Activated T-helper 2 cell treated with anti-CD3 and anti-CD28 coated beads, Interferon-gamma antibody, Interleukin-2, Interleukin-4, amounts not matched to agents 10 μg/mL and 5 μg/mL and 100 μg/mL, durations not matched to agents 14 hours and 24 hours and 36 hours (primary cell): ENCODE results near the gene GASK1B. TPM values are rescaled to one million over a fixed set of nuclear protein-coding genes. Genes with fewer than 3 reads are reported as not detected.

Experiments
- DNase-seq: peaks from one replicate; pipeline ENCODE4 v3.0.0; 2021; ENCODE audit warnings: low spot score
- H3K27ac Mint-ChIP-seq: one replicate; pipeline ENCODE4 v1.8.0; 2021; ENCODE audit warnings: mixed read lengths
- H3K27me3 Mint-ChIP-seq: one replicate; pipeline ENCODE4 v1.8.0; 2021; ENCODE audit warnings: low read depth, mixed read lengths
- H3K36me3 Mint-ChIP-seq: one replicate; pipeline ENCODE4 v1.8.0; 2021; ENCODE audit warnings: low read depth, mixed read lengths
- H3K4me1 Mint-ChIP-seq: one replicate; pipeline ENCODE4 v1.8.0; 2021; ENCODE audit warnings: low read depth, mixed read lengths
- H3K4me3 Mint-ChIP-seq: one replicate; pipeline ENCODE4 v1.8.0; 2021; ENCODE audit warnings: low read depth, mild to moderate bottlenecking, moderate library complexity, mixed read lengths
- H3K9me3 Mint-ChIP-seq: one replicate; pipeline ENCODE4 v1.8.0; 2021; ENCODE audit warnings: mixed read lengths
- intact Hi-C: fragments of 100-400 bp; cut with micrococcal nuclease; formaldehyde crosslinking; loops from one replicate; pipeline ENCODE4 v1.15.1; 2023
- total RNA-seq: library from RNA; stranded (reverse); gene quantifications from 2 replicates; pipeline ENCODE4 v1.2.3, GENCODE V29; 2022

The GASK1B gene
- total RNA-seq, 1 donor from 2014 or later, result not detected

DNA sequence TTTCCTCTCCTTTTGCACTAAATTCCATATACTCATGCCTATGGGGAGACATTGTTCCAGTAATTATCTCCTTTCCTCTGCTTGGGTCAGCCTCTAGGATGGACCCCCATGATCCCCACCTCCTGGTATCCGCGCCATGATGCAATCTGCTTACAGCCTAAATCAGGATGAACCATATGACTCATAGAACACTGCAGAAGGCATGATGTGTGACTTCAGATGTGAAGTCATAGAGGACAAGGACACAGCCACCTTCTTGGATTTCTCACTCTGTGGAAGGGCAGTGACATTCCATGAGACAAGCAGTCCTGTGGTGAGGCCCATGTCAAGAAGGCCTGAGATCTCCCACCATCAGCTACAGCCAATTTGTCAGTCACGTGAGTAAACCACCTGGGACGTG lies 28.5 kb upstream of the GASK1B start:
- intact Hi-C loops, result no loop called here
- no peak overlapping the region for H3K4me3 Mint-ChIP-seq
- DNase-seq, result no peak
- no peaks in the 10 kb centered on the region for H3K9me3 Mint-ChIP-seq
- H3K27ac Mint-ChIP-seq, result no peak overlapping the region
- no peaks in the 10 kb centered on the region for H3K4me1 Mint-ChIP-seq
- no peaks in the 10 kb centered on the region for H3K36me3 Mint-ChIP-seq
- peaks cover 3% of the 10 kb centered on the region for H3K27me3 Mint-ChIP-seq

- no peaks in the 10 kb centered on the region for H3K9me3 Mint-ChIP-seq
- H3K27ac Mint-ChIP-seq, result no peak overlapping the region
- H3K4me1 Mint-ChIP-seq, result no peaks in the 10 kb centered on the region
- no peaks in the 10 kb centered on the region for H3K36me3 Mint-ChIP-seq
- intact Hi-C loops, result no loop called here
- no peak overlapping the region for H3K4me3 Mint-ChIP-seq
- peaks cover 3% of the 10 kb centered on the region for H3K27me3 Mint-ChIP-seq
- no peak for DNase-seq
These were observed 27.4 kb upstream of the GASK1B start for GRCh38 chr4:158200214-158200613.

DNA sequence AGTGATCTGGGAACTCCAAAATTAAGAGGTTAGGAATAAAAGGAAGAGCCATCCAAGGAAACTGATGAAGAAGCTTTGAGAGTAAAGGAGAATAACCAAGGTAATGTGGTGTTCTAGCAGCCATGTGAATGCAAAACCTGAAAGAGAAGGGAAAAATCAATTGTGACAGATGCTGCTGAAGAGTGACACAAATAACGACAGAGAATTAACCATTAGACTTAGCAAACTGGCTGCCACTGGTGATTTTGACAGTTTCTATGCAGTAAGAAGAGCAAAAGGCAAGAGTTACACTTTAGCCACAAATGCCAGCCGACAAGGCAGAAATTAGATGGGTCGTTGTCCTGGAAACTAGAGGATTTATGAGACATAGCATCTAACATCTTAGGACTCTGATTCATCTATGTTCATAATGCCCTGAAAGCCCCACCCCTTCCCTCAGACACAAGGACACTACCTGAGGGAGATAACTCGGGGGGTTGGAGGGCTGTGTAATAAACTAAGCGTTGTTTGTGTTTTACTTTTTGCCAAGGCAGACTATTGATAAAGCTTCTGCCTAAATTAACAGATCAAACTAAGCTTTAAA lies 24.5 kb upstream of the GASK1B start:
- Mint-ChIP-seq H3K4me3 (no peak overlapping the region), H3K27ac (no peak overlapping the region), H3K27me3 (peaks cover 3% of the 10 kb centered on the region), H3K36me3 (no peaks in the 10 kb centered on the region), H3K4me1 (peaks cover 1% of the 10 kb centered on the region), H3K9me3 (no peaks in the 10 kb centered on the region)
- DNase-seq, result no peak
- intact Hi-C loops, result no loop called here

DNA sequence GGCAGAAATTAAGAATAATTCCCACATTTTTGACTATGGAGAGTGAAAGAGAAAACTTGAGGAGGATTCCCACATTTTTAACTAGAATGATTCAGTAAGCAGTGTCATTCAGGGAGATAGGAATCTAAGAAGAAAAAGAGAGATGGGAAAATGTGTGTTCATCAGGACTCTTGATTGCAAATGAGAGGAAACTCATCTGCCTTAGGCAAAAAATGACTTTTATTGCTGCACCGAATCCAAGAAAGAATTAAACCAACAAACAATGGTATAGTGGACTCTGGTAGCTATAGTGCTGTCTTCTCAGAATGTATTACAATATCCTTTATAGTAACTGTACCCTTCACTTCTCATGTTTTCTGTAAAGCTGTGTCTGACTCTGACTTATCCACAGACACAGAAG lies 22.5 kb upstream of the GASK1B start:
- Mint-ChIP-seq H3K27me3 (peaks cover 3% of the 10 kb centered on the region), H3K4me1 (peaks cover 1% of the 10 kb centered on the region), H3K4me3 (no peak overlapping the region), H3K27ac (no peak overlapping the region), H3K9me3 (no peaks in the 10 kb centered on the region), H3K36me3 (no peaks in the 10 kb centered on the region)
- DNase-seq, result no peak
- intact Hi-C loops, result no loop called here

DNA sequence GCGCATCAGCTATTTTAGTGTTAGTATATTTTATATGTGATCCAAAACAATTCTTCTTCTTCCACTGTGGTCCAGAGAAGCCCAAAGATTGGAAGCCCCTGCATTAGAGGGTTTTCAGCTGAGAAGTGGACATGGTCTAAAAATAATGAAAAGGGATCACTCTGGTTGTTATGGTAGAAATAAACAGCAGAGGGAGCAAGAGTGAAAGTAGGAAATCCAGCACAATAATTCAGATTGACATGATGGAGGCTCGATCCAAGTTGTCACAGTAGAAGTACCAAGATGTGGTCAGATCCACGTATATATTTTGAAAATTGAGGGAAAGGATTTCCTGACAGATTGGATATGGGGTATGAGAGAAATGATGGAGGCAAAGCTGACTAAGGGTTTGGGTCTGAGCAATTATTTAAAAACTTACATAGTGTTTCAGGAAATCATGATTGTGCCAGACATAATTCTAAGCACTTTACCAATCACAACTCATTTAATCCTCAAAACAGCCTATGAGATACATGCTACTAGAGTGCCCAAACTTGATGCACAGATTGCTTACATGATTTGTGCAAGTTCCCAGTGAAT lies 20.4 kb upstream of the GASK1B start:
- H3K9me3 Mint-ChIP-seq, result no peaks in the 10 kb centered on the region
- intact Hi-C loops, result loop anchor here (2.0 kb wide), 1 partner anchor 62 kb away; no protein-coding TSS in a partner anchor
- H3K4me1 Mint-ChIP-seq, result peaks cover 1% of the 10 kb centered on the region
- DNase-seq, result no peak
- H3K27me3 Mint-ChIP-seq, result peaks cover 3% of the 10 kb centered on the region
- H3K4me3 Mint-ChIP-seq, result no peak overlapping the region
- no peaks in the 10 kb centered on the region for H3K36me3 Mint-ChIP-seq
- no peak overlapping the region for H3K27ac Mint-ChIP-seq

- intact Hi-C loops, result loop anchor here (2.0 kb wide), 1 partner anchor 62 kb away; no protein-coding TSS in a partner anchor
- Mint-ChIP-seq H3K36me3 (no peaks in the 10 kb centered on the region), H3K9me3 (no peaks in the 10 kb centered on the region), H3K4me1 (peaks cover 1% of the 10 kb centered on the region), H3K4me3 (no peak overlapping the region), H3K27me3 (peaks cover 3% of the 10 kb centered on the region), H3K27ac (no peak overlapping the region)
- DNase-seq, result no peak
These were observed 19.8 kb upstream of the GASK1B start for GRCh38 chr4:158192439-158193158.

DNA sequence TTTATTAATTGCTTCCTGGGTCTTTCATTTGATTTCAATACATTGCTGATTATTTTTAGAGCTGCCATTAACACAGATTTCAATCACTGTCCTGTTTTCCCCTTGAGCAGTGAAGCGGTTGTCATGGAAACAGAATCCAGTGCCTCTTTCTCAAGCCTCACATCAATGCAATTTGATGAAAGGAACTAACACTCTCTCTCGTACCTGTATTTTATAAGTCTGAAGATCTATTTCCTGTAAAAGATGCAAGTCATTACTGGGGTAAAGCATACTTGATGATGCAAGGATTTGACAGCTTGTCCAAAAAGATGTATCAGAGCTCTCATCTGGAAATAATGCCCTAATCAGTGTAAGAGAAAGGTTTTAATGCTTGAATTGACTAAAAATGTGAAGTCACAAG lies 17.9 kb upstream of the GASK1B start:
- no peak overlapping the region for H3K4me3 Mint-ChIP-seq
- no peak for DNase-seq
- no peaks in the 10 kb centered on the region for H3K27me3 Mint-ChIP-seq
- no peaks in the 10 kb centered on the region for H3K9me3 Mint-ChIP-seq
- no peaks in the 10 kb centered on the region for H3K36me3 Mint-ChIP-seq
- H3K27ac Mint-ChIP-seq, result no peak overlapping the region
- H3K4me1 Mint-ChIP-seq, result peaks cover 1% of the 10 kb centered on the region
- intact Hi-C loops, result no loop called here

- Mint-ChIP-seq H3K4me1 (peaks cover 1% of the 10 kb centered on the region), H3K27me3 (no peaks in the 10 kb centered on the region), H3K36me3 (no peaks in the 10 kb centered on the region), H3K9me3 (no peaks in the 10 kb centered on the region), H3K4me3 (no peak overlapping the region), H3K27ac (no peak overlapping the region)
- DNase-seq, result no peak
- intact Hi-C loops, result no loop called here
These were observed 16.6 kb upstream of the GASK1B start for GRCh38 chr4:158189422-158189821.

- no peak for DNase-seq
- intact Hi-C loops, result no loop called here
- no peak overlapping the region for H3K27ac Mint-ChIP-seq
- no peak overlapping the region for H3K4me3 Mint-ChIP-seq
- no peaks in the 10 kb centered on the region for H3K9me3 Mint-ChIP-seq
- H3K4me1 Mint-ChIP-seq, result no peaks in the 10 kb centered on the region
- H3K27me3 Mint-ChIP-seq, result no peaks in the 10 kb centered on the region
- H3K36me3 Mint-ChIP-seq, result no peaks in the 10 kb centered on the region
These were observed 14.0 kb upstream of the GASK1B start for GRCh38 chr4:158186815-158187214.

GRCh38 chr4:158182736-158183135 lies 9.9 kb upstream of the GASK1B start:
- no peak overlapping the region for H3K27ac Mint-ChIP-seq
- DNase-seq, result no peak
- no peaks in the 10 kb centered on the region for H3K27me3 Mint-ChIP-seq
- no peaks in the 10 kb centered on the region for H3K4me1 Mint-ChIP-seq
- intact Hi-C loops, result no loop called here
- no peaks in the 10 kb centered on the region for H3K9me3 Mint-ChIP-seq
- H3K36me3 Mint-ChIP-seq, result no peaks in the 10 kb centered on the region
- H3K4me3 Mint-ChIP-seq, result no peak overlapping the region

GRCh38 chr4:158181906-158182305 lies 9.1 kb upstream of the GASK1B start:
- Mint-ChIP-seq H3K27ac (no peak overlapping the region), H3K27me3 (no peaks in the 10 kb centered on the region), H3K4me1 (no peaks in the 10 kb centered on the region), H3K36me3 (no peaks in the 10 kb centered on the region), H3K4me3 (no peak overlapping the region), H3K9me3 (no peaks in the 10 kb centered on the region)
- no peak for DNase-seq
- intact Hi-C loops, result no loop called here

GRCh38 chr4:158179465-158179864 lies 6.6 kb upstream of the GASK1B start:
- no peak overlapping the region for H3K4me3 Mint-ChIP-seq
- DNase-seq, result no peak
- intact Hi-C loops, result no loop called here
- H3K36me3 Mint-ChIP-seq, result no peaks in the 10 kb centered on the region
- H3K27ac Mint-ChIP-seq, result no peak overlapping the region
- peaks cover 3% of the 10 kb centered on the region for H3K27me3 Mint-ChIP-seq
- no peaks in the 10 kb centered on the region for H3K4me1 Mint-ChIP-seq
- no peaks in the 10 kb centered on the region for H3K9me3 Mint-ChIP-seq

DNA sequence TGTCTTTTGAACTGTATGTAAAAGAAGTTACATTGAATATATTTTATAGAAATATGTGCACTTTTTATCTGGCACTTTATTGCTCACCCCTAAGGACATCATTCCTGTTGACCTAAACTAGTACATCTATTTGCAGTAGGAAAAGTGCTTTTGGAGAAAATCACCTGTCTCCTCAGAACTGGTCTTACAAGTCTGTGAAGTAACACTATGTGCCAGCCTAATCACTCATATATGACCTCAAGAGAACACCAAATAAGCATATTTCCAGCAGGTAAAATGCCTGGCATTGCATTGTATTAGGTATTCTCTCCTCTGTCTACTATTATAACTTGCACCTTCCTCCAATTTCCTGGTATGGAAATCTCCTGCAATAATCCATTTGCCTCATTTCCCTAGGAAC lies 4.0 kb upstream of the GASK1B start:
- intact Hi-C loops, result no loop called here
- H3K9me3 Mint-ChIP-seq, result no peaks in the 10 kb centered on the region

More for the DNA sequence above, 4.0 kb upstream of the GASK1B start:
- DNase-seq, result no peak
- H3K36me3 Mint-ChIP-seq, result no peaks in the 10 kb centered on the region
- H3K4me1 Mint-ChIP-seq, result peaks cover 1% of the 10 kb centered on the region
- peaks cover 14% of the 10 kb centered on the region for H3K27me3 Mint-ChIP-seq
- no peak overlapping the region for H3K4me3 Mint-ChIP-seq
- no peak overlapping the region for H3K27ac Mint-ChIP-seq
